Caki2 (cell line): ENCODE measurements around the gene ADAMTSL4. TPM values are rescaled to one million over a fixed set of nuclear protein-coding genes. Genes with fewer than 3 reads are reported as not detected.
"Not testable (repeated sequence)": the region's sequence is repeated elsewhere in the genome, so short reads cannot be mapped to it uniquely, and the experiment has no call there.

ENCODE experiments used
- DNase-seq: peaks from one replicate; pipeline ENCODE4 v3.0.0-alpha.2; 2015; ENCODE audit warnings: low read depth
- in situ Hi-C: cut with HindIII; loops from 2 replicates; pipeline ENCODE4 v1.10.0; 2016; ENCODE audit warnings: low sequenced_read_pairs, low pct_unique_long_range_greater_than_20kb, mixed read lengths
- total RNA-seq: library from RNA; depleted of rRNA; stranded (reverse); fragments of >200 nt; shearing (Covaris generic); gene quantifications from 2 replicates; pipeline ENCODE4 v1.2.3, GENCODE V29; 2014; ENCODE audit warnings: low replicate concordance

The ADAMTSL4 gene
- total RNA-seq, 1 experiment from 2014 or later = 2.7 TPM

- DNase-seq = no peak
- in situ Hi-C loops = no loop called here
Measured at GRCh38 chr1:150562446-150563339, 13.5 kb downstream of the ADAMTSL4 start.

GRCh38 chr1:150563340-150564038 lies 14.3 kb downstream of the ADAMTSL4 start:
- in situ Hi-C loops = no loop called here

GRCh38 chr1:150564051-150564991 lies 15.1 kb downstream of the ADAMTSL4 start:
- in situ Hi-C loops = no loop called here
- no peak for DNase-seq

More at GRCh38 chr1:150563340-150564038, 14.3 kb downstream of the ADAMTSL4 start:
- no peak for DNase-seq

- in situ Hi-C loops = not testable (repeated sequence)
Measured at GRCh38 chr1:150565240-150565991, 16.2 kb downstream of the ADAMTSL4 start.

DNA sequence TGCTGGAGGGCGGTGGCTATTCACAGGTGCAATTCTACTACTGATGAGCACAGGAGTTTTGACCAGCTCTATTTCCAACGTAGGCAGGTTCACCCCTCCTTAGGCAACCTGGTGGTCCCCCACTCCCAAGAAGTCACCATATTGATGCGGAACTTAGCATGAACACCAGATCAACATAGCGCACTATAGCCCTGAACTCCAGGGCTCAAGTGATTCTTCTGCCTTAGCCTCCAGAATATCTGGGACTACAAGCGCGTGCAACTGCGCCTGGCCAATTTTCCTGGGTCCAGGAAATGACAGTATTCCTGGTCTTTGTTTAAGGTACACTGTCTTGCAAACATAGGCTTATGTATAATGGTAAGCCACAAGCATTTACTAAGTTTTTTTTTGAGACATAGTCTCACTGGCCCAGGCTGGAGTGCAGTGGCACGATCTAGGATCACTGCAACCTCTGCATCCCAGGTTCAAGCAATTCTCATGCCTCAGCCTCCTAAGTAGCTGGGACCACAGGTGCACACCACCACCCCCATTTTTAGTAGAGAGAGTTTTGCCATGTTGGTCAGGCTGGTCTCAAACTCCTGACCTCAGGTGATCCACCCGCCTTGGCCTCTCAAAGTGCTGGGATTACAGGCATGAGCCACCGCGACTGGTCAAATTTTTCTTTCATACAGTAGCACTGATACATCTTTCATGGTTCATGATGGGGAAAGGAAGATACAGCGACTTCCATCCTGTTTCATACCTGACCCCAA lies 17.6 kb downstream of the ADAMTSL4 start:
- in situ Hi-C loops = no loop called here
- DNase-seq = no peak

More at GRCh38 chr1:150565240-150565991, 16.2 kb downstream of the ADAMTSL4 start:
- DNase-seq = not testable (repeated sequence)

DNA sequence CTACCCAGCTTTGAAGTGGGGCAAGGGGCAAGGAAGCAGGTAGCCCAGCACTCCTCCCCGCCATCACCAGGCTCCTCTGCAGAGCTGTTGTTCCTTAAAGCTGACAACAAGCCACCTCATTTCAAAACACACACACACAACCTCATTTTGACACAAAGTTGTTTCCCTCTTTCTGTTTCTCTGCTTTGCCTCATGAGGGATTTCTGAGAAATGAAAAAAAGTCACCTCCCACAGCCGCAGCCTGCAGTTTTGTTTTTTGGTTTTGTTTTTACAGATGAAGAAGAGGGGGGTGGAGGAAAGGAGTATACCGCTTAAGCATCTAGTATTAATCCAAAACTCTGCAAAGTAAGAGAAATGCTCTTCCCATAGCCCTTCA lies 18.1 kb downstream of the ADAMTSL4 start:
- in situ Hi-C loops = no loop called here
- DNase-seq = no peak

- in situ Hi-C loops = no loop called here
Measured at GRCh38 chr1:150567717-150568593, 18.7 kb downstream of the ADAMTSL4 start.

DNA sequence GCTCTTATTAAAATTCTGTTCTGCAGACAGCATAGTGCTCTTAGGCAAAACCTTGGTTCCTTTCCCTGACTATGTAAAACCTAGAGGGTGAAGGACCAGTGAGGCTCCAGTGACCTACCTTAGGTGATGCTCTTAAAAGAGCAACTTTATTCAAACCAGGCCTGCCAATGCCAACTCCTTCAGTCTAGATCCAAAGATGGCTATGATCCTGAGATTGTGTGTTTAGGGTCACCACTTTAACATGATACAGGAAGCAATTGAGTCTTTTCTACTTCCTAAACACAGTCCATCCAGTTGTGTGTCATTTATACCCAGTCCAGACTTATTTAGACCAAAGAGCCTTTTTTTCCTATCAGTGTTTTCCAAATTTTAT lies 19.4 kb downstream of the ADAMTSL4 start:
- in situ Hi-C loops = no loop called here
- DNase-seq = no peak

More at GRCh38 chr1:150567717-150568593, 18.7 kb downstream of the ADAMTSL4 start:
- DNase-seq = peak; percentile 88

- in situ Hi-C loops = no loop called here
- no peak for DNase-seq
Measured at GRCh38 chr1:150572918-150573647, 23.9 kb downstream of the ADAMTSL4 start.

GRCh38 chr1:150573648-150574071 lies 24.5 kb downstream of the ADAMTSL4 start:
- in situ Hi-C loops, DNase-seq: not testable (repeated sequence)

- no peak for DNase-seq
Measured at GRCh38 chr1:150574260-150575071, 25.3 kb downstream of the ADAMTSL4 start.

DNA sequence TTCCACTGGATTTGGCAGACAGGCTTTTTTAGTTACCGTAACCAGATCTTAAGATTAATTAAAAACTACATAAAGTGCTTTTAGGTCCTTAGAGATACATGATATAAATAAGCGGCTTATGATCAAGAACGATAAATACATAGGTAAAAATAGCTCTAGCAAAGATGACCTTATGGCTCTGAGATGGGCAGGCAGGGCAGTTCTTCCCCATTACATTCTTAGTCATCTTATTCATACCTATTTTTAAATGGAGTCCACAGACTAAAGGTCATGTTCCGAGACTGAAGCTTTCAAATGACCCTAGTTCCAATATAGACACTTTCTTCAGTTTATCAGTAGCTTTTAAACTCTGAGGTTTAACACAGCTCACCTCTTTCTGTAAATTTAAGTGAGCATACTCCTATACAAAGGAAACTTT lies 25.9 kb downstream of the ADAMTSL4 start:
- in situ Hi-C loops = no loop called here
- no peak for DNase-seq

More at GRCh38 chr1:150574260-150575071, 25.3 kb downstream of the ADAMTSL4 start:
- in situ Hi-C loops = no loop called here

DNA sequence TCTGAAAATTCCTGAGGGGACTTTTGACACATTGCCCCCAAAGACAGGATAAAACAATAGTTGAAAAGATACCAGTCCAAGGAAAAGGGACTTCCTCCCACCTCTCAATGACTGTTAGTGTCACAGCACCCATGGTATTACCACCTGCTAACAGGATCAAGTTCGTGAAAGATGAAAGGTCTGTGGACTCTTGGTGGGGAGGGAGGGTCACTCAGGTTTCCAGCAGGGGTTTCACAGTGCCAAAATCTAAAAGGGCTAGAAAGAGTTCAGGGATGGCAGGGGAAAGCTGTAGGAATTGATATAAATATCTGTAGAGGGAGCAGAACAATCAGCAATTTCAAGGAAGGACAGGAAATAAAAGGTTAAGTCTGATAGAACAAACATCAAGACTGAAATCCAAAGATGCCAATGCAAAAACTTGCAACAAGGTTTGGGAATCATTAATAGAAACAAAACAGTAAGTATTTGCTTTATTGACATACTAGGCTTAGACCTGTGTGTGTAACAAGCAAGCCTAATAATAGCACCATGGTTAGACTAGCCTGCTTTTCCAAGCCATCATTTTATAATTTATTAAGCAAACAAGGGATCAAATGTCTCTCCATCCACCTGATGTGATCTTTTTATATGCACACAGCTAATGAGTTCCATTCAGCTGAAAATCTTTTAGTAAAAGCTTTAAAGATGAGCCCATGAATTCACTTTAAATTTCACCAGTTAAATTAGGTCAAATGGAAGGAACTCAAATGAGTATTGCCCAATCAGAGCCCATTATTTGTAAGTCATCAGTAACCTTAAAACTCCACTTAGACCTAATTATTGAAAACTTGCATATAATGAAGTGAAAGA lies 26.5 kb downstream of the ADAMTSL4 start:
- no peak for DNase-seq
- in situ Hi-C loops = no loop called here

- no peak for DNase-seq
- in situ Hi-C loops = no loop called here
Measured at GRCh38 chr1:150576367-150576711, 27.1 kb downstream of the ADAMTSL4 start.
